SK-N-SH treated with all-trans-retinoic acid at 6 μM for 48 hours (cell line): ENCODE measurements around the gene SLC25A10.

Source experiments
- CREB5 ChIP-seq: fragments of 250-450 bp; sonication (Bioruptor Pico); IDR thresholded peaks from 2 replicates; pipeline ENCODE4 v1.5.1; 2020; ENCODE audit warnings: low read depth, mild to moderate bottlenecking, moderate library complexity
- GLIS3 ChIP-seq: fragments of 250-450 bp; sonication (Bioruptor Pico); IDR thresholded peaks from 2 replicates; pipeline ENCODE4 v1.5.0; 2020; ENCODE audit warnings: mild to moderate bottlenecking, moderate library complexity
- ZFP3 ChIP-seq: fragments of 250-450 bp; sonication (Bioruptor Pico); IDR thresholded peaks from 2 replicates; pipeline ENCODE4 v1.5.0; 2020; ENCODE audit warnings: mild to moderate bottlenecking, moderate library complexity
- ZNF8 ChIP-seq: fragments of 450-650 bp; formaldehyde crosslinking; IDR thresholded peaks from 2 replicates; pipeline ENCODE4 v1.5.0; 2020; ENCODE audit warnings: mild to moderate bottlenecking, moderate library complexity

GRCh38 chr17:81713556-81714411 lies 1.7 kb downstream of the SLC25A10 start:
- TF ChIP-seq CREB5, result no peak
- TF ChIP-seq ZFP3 (CRISPR knock-in tag), result no peak
- TF ChIP-seq GLIS3, result no peak
- TF ChIP-seq ZNF8 (CRISPR knock-in tag), result no peak
